ENCODE results near the gene NINJ1. TPM values are rescaled to one million over a fixed set of nuclear protein-coding genes. Genes with fewer than 3 reads are reported as not detected.

The NINJ1 gene
- polyA plus RNA-seq, 1 experiment: 53.9 TPM

GRCh38 chr9:93093877-93094657, 40.0 kb downstream of the NINJ1 start:
- POLR2A ChIA-PET: no interaction called here
- CTCF ChIA-PET: interaction anchor here (0.7 to 5.7 kb wide), 3 partner anchors 15 to 589 kb away, joined by 3 to 28 read pairs (median 3); no protein-coding TSS in a partner anchor
- no peak for TF ChIP-seq CTCF (IDR thresholded peaks at IDR 0.05; ENCODE audit: insufficient read depth, low read depth, low read length)
- Histone ChIP-seq H3K36me3 (ENCODE audit: control insufficient read depth, insufficient read depth, low read length) (no peaks in the 10 kb centered on the region), H3K4me3 (ENCODE audit: low read depth, low read length) (no peak overlapping the region), H3K27me3 (ENCODE audit: control insufficient read depth, insufficient read depth, low read length) (no peaks in the 10 kb centered on the region)
- no peak for DNase-seq (ENCODE audit: low read depth)

GRCh38 chr9:93093127-93093876, 40.7 kb downstream of the NINJ1 start:
- ChIA-PET POLR2A (no interaction called here), CTCF (no interaction called here)
- no peak for TF ChIP-seq CTCF (IDR thresholded peaks at IDR 0.05; ENCODE audit: insufficient read depth, low read depth, low read length)

GRCh38 chr9:93092251-93092991, 41.6 kb downstream of the NINJ1 start:
- DNase-seq (ENCODE audit: low read depth): no peak
- Histone ChIP-seq H3K36me3 (ENCODE audit: control insufficient read depth, insufficient read depth, low read length) (no peaks in the 10 kb centered on the region), H3K4me3 (ENCODE audit: low read depth, low read length) (no peak overlapping the region), H3K27me3 (ENCODE audit: control insufficient read depth, insufficient read depth, low read length) (no peaks in the 10 kb centered on the region)
- ChIA-PET CTCF (no interaction called here), POLR2A (no interaction called here)
- TF ChIP-seq CTCF (IDR thresholded peaks at IDR 0.05; ENCODE audit: insufficient read depth, low read depth, low read length): no peak

More at GRCh38 chr9:93093127-93093876, 40.7 kb downstream of the NINJ1 start:
- no peaks in the 10 kb centered on the region for H3K36me3 ChIP-seq (ENCODE audit: control insufficient read depth, insufficient read depth, low read length)
- no peak overlapping the region for H3K4me3 ChIP-seq (ENCODE audit: low read depth, low read length)
- DNase-seq (ENCODE audit: low read depth): no peak
- H3K27me3 ChIP-seq (ENCODE audit: control insufficient read depth, insufficient read depth, low read length): no peaks in the 10 kb centered on the region

- Histone ChIP-seq H3K27me3 (ENCODE audit: control insufficient read depth, insufficient read depth, low read length) (no peaks in the 10 kb centered on the region), H3K4me3 (ENCODE audit: low read depth, low read length) (no peak overlapping the region), H3K36me3 (ENCODE audit: control insufficient read depth, insufficient read depth, low read length) (no peaks in the 10 kb centered on the region)
- CTCF ChIA-PET: no interaction called here
- POLR2A ChIA-PET: no interaction called here
- no peak for DNase-seq (ENCODE audit: low read depth)
- no peak for TF ChIP-seq CTCF (IDR thresholded peaks at IDR 0.05; ENCODE audit: insufficient read depth, low read depth, low read length)
Measured at GRCh38 chr9:93091453-93092081, 42.5 kb downstream of the NINJ1 start.
